K562 (cell line): ENCODE measurements around the gene DLK1. TPM values are rescaled to one million over a fixed set of nuclear protein-coding genes. Genes with fewer than 3 reads are reported as not detected.

Experiments
- BMI1 ChIP-seq: fragments of 150-350 bp; IDR thresholded peaks from 2 replicates; pipeline ENCODE4 v1.6.1; 2014; ENCODE audit warnings: low read length
- CBFA2T3 ChIP-seq: fragments of 450-650 bp; IDR thresholded peaks from 2 replicates; pipeline ENCODE4 v1.6.1; 2017
- CHD4 ChIP-seq: fragments of 200-600 bp; sonication (generic); IDR thresholded peaks from 3 replicates; pipeline ENCODE4 v1.6.1; 2012; ENCODE audit warnings: low read depth, mild to moderate bottlenecking, mixed read lengths, low read length, inconsistent platforms; ENCODE audit not compliant: insufficient read depth, insufficient replicate concordance, poor library complexity, severe bottlenecking
- GABPA ChIP-seq: fragments of 200-800 bp; sonication (Bioruptor generic); conservative IDR thresholded peaks from 2 replicates; pipeline ENCODE4 v1.6.1; 2016; ENCODE audit warnings: low read depth, missing genetic modification characterization, missing compliant biosample characterization
- GTF2A2 ChIP-seq: IDR thresholded peaks from 2 replicates; pipeline ENCODE4 v1.6.1; 2016; ENCODE audit warnings: mild to moderate bottlenecking, missing genetic modification characterization, missing compliant biosample characterization
- HDAC6 ChIP-seq: IDR thresholded peaks from 2 replicates; pipeline ENCODE4 v1.6.1; 2012; ENCODE audit warnings: low read depth, mild to moderate bottlenecking, control low read depth, inconsistent platforms, low read length, moderate library complexity
- HNRNPK ChIP-seq: fragments of 200-400 bp; formaldehyde crosslinking; IDR thresholded peaks from one replicate; pipeline ENCODE4 v1.6.1; 2018; ENCODE audit warnings: mild to moderate bottlenecking, low read depth, low read length; ENCODE audit not compliant: poor library complexity, severe bottlenecking
- KAT8 ChIP-seq: fragments of 450-650 bp; IDR thresholded peaks from 2 replicates; pipeline ENCODE4 v1.6.1; 2016; ENCODE audit warnings: low read depth, mild to moderate bottlenecking
- KLF13 ChIP-seq: fragments of 450-650 bp; IDR thresholded peaks from 2 replicates; pipeline ENCODE4 v1.6.1; 2016; ENCODE audit warnings: missing genetic modification characterization, low read depth, mild to moderate bottlenecking, missing compliant biosample characterization, moderate library complexity, borderline replicate concordance
- LEF1 ChIP-seq: fragments of 450-650 bp; IDR thresholded peaks from 2 replicates; pipeline ENCODE4 v1.6.1; 2016; ENCODE audit warnings: mild to moderate bottlenecking
- MEF2D ChIP-seq: conservative IDR thresholded peaks from 2 replicates; pipeline ENCODE4 v1.6.1; 2016; ENCODE audit warnings: low read depth, missing genetic modification characterization, missing compliant biosample characterization
- MXI1 ChIP-seq: IDR thresholded peaks from 2 replicates; pipeline ENCODE4 v1.6.1; 2011; ENCODE audit warnings: low read depth, mild to moderate bottlenecking, improper control_type of control experiment, low read length
- PHF8 ChIP-seq: fragments of 200-600 bp; sonication (generic); IDR thresholded peaks from 2 replicates; pipeline ENCODE4 v1.6.1; 2012; ENCODE audit warnings: mixed run types, mild to moderate bottlenecking, inconsistent platforms, low read length, moderate library complexity, borderline replicate concordance
- RAD21 ChIP-seq, 2 experiments: fragments of 250-450 bp in 1 of 2; fragments of 450-650 bp in 1 of 2; sonication (Bioruptor Pico) in 1 of 2; formaldehyde crosslinking in 1 of 2; IDR thresholded peaks in 1 of 2; conservative IDR thresholded peaks in 1 of 2; 2 replicates each; pipeline versions ENCODE4 v1.4.0 to v1.8.0; 2020 to 2022; ENCODE audit warnings: mild to moderate bottlenecking in 2 of 2, moderate library complexity in 1 of 2
- RBM14 ChIP-seq: fragments of 200-400 bp; formaldehyde crosslinking; IDR thresholded peaks from 2 replicates; pipeline ENCODE4 v1.6.1; 2018; ENCODE audit warnings: low read depth, mild to moderate bottlenecking, low read length, moderate library complexity, borderline replicate concordance; ENCODE audit not compliant: insufficient read depth
- SRSF7 ChIP-seq: fragments of 200-400 bp; formaldehyde crosslinking; optimal IDR thresholded peaks from 2 replicates; pipeline ENCODE3; 2017; ENCODE audit warnings: mild to moderate bottlenecking, low read depth, low read length
- TEAD1 ChIP-seq, 2 experiments: fragments of 450-650 bp in 1 of 2; sonication (generic) in 1 of 2; formaldehyde crosslinking; IDR thresholded peaks; 2 replicates each; pipeline versions ENCODE4 v1.4.0 to v1.8.0; 2020 to 2022; ENCODE audit warnings: mild to moderate bottlenecking in 2 of 2, missing genetic modification reagents in 1 of 2
- TEAD2 ChIP-seq: fragments of 450-650 bp; IDR thresholded peaks from 2 replicates; pipeline ENCODE4 v1.6.1; 2016; ENCODE audit warnings: missing genetic modification characterization, control low read depth, missing compliant biosample characterization
- TFE3 ChIP-seq: fragments of 450-650 bp; formaldehyde crosslinking; IDR thresholded peaks from 2 replicates; pipeline ENCODE4 v1.4.0; 2020; ENCODE audit warnings: mild to moderate bottlenecking, mixed read lengths
- XRCC5 ChIP-seq: fragments of 200-400 bp; formaldehyde crosslinking; IDR thresholded peaks from 2 replicates; pipeline ENCODE4 v1.6.1; 2017; ENCODE audit warnings: low read depth, mild to moderate bottlenecking, low read length
- ZBED1 ChIP-seq: IDR thresholded peaks from 2 replicates; pipeline ENCODE4 v1.6.1; 2014
- ZHX1 ChIP-seq: fragments of 150-350 bp; conservative IDR thresholded peaks from 2 replicates; pipeline ENCODE4 v1.6.1; 2014; ENCODE audit warnings: low read length
- ZNF282 ChIP-seq: sonication (generic); formaldehyde crosslinking; IDR thresholded peaks from 2 replicates; pipeline ENCODE4 v1.8.1; 2023; ENCODE audit warnings: missing genetic modification reagents
- ZNF778 ChIP-seq: fragments of 450-650 bp; formaldehyde crosslinking; IDR thresholded peaks from 2 replicates; pipeline ENCODE4 v1.4.0; 2020; ENCODE audit warnings: mild to moderate bottlenecking, moderate library complexity
- ZSCAN29 ChIP-seq: fragments of 450-650 bp; IDR thresholded peaks from 2 replicates; pipeline ENCODE4 v1.6.1; 2017
- polyA plus RNA-seq, 8 experiments: library from polyadenylated mRNA; depleted of rRNA in 4 of 8; stranded (reverse) in 5 of 8; unstranded in 3 of 8; fragments of >200 nt; fragmentation: Nextera tagmentation in 2 of 8; fragmentation: Illumina TruSeq in 1 of 8; extraction: Ambion mirVana in 2 of 8; extraction: Trizol in 1 of 8; gene quantifications; 2 replicates each; pipeline versions ENCODE4 v1.2.1 to v1.2.3, GENCODE V29; 2011 to 2014; ENCODE audit warnings: inconsistent platforms in 1 of 8, missing spikeins in 1 of 8
- total RNA-seq, 7 experiments: library from RNA; depleted of rRNA in 6 of 7; stranded (reverse); fragments of >200 nt in 6 of 7; fragmentation: Illumina TruSeq in 2 of 7; extraction: Trizol in 2 of 7; gene quantifications; 2 replicates each; pipeline versions ENCODE4 v1.2.1 to v1.2.3, GENCODE V29; 2011 to 2021; ENCODE audit warnings: low replicate concordance in 1 of 7

DLK1 gene
- total and polyA plus RNA-seq, 9 of the 15 experiments (the other 6 are each of a cell fraction or from before 2014, with no cell fraction given), result 4.4 to 97.2 (median 15.3) TPM

DNA sequence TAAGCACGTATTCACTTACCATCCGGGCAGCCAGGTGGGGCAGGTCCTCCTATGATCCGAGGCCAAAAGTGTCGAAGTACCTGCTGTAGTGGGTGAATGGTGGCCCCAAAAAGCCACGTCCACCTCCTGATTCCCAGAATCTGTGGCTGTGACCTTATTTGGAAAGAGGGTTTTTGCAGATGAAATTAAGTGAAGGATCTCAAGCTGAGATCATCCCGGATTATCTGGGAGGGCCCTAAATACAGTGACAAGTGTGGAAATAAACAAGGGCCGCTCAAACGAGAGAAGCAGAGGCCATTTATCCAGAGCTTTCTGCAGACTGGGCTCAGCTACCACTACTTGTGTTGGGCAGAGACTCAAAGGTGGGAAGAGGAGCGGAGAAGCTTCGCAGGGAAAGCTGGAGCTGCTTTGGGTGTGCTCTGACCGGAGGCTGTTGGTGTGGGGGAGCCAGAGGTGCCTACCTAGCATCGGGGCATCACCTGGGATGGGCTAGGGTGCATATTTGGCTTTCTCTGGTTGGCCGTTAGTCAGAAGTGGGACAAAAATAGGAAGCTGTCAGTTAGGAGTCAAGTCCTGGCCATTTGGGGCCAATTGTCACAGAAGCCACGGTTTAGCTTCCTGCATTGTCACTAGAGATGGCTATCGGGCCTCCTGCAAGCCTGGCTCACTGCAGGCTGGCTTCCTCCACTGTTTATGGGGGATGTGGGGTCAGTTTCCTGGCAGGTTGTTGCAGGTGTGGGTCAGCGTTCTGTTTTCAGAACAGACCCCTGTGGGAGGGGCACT is 27.8 kb upstream of the DLK1 start (continued):
- TF ChIP-seq KLF13 (tag), result no peak
- TF ChIP-seq ZNF282 (CRISPR knock-in tag), result no peak
- TF ChIP-seq SRSF7, result no peak
- no peak for TF ChIP-seq MXI1
- no peak for TF ChIP-seq XRCC5
- TF ChIP-seq ZSCAN29, result no peak
- no peak; the same call in 1 of the 2 replicates for TF ChIP-seq MEF2D (tag)
- TF ChIP-seq RAD21 (CRISPR knock-in tag; conservative IDR thresholded peaks at IDR 0.05 in 1 of 2, IDR thresholded peaks at IDR 0.05 in 1 of 2), result 0 out of 4 replicates have a peak, but pooled peaks of 1 of the 2 experiments have one; percentile 7
- TF ChIP-seq BMI1, result no peak
- TF ChIP-seq ZBED1, result no peak
- TF ChIP-seq ZNF778 (CRISPR knock-in tag), result no peak
- TF ChIP-seq KAT8, result no peak
- no peak for TF ChIP-seq TEAD1 (CRISPR knock-in tag; IDR thresholded peaks at IDR 0.05)
- TF ChIP-seq TEAD2 (tag), result no peak
- TF ChIP-seq RBM14, result no peak
- TF ChIP-seq HDAC6, result no peak
- no peak for TF ChIP-seq GTF2A2 (tag)
- TF ChIP-seq ZHX1, result no peak
- no peak for TF ChIP-seq HNRNPK
- TF ChIP-seq CBFA2T3, result no peak; the same call in 1 of the 2 replicates
- TF ChIP-seq GABPA (tag), result no peak
- peak; percentile 28; the same call in 1 of the 2 replicates for TF ChIP-seq PHF8
- TF ChIP-seq TFE3 (CRISPR knock-in tag), result no peak
- TF ChIP-seq LEF1, result peak; percentile 42; the same call in 1 of the 2 replicates
- no peak for TF ChIP-seq CHD4
